ENCODE data around the gene GET4.
"Not testable (repeated sequence)": the region's sequence is repeated elsewhere in the genome, so short reads cannot be mapped to it uniquely, and the experiment has no call there.

The GET4 gene

DNA sequence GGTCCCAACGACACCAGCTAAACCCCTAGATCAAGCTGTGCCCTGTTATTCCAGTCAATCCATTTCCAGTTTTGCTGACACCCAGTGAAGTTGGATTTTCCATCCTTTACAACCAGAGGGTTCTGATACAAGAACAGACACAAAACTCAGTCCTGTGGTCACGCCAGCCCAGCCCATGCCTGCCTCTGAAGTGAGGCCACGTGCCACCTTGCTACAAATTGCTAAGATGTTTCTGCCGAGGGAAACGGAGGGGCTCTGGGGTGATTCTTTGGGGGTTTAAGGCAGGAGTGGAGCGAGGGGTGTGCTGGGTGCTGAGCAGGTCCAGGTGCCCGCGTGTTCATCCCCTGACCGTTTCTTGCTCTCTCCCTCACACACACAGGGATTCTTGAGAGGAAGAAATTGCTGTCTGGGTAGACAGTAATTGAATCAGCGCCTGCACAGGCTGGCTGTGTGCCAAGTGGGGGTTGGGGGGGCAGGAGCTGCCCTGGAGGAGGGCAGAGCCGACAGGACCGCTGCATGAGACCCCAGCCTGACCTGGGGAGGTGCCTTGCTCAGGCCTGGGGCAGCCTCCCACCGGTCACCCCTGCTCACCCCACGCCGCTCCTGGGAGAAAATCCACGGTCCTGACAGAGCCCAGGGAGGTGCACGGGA, 40.1 kb downstream of the GET4 start:
- DNase-seq = no peak
- no peak for ATAC-seq

DNA sequence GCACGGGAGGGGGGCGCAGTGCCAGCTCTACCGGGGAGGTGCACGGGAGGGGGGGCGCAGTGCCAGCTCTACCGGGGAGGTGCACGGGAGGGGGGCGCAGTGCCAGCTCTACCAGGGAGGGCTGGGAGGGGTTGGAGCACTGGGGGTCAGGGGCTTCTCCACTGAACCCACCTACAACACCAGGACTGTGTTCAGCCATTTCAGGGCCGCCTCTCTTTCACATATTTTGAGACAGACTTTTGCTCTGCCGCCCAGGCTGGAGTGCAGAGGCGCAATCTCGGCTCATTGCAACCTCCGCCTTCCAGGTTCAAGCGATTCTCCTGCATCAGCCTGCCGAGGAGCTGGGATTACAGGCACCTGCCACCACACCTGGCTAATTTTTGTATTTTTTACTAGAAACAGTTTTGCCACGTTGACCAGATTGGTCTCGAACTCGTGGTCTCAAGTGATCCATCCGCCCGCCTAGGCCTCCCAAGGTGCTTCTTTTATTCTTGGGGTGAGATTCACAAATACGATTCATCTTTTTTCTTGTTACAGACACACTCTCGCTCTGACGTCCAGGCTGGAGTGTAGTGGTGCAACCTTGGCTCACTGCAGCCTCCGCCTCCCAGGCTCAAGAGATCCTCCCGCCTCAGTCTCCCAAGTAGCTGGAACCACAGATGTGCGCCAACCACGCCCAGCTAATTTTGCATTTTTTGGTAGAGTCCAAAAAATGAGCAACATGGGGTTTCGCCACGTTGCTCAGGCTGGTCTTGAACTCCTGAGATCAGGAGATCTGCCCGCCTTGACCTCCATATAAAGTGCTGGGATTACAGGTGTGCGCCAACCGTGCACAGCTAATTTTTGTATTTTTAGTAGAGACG, 41.1 kb downstream of the GET4 start:
- DNase-seq = no peak
- ATAC-seq = no peak

DNA sequence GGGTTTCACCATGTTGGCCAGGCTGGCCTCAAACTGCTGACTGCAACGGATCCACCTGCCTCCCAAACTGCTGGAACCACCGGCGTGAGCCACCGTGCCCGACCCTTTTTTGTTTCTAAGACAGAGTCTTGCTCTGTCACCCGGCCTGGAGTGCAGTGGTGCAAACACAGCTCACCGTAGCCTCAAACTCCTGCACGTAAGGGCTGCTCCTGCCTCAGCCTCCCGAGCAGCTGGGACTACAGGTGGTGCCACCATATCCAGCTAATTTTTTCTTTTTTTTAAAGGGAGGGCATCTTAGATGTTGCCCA, 41.7 kb downstream of the GET4 start:
- DNase-seq = no peak
- no peak for ATAC-seq

DNA sequence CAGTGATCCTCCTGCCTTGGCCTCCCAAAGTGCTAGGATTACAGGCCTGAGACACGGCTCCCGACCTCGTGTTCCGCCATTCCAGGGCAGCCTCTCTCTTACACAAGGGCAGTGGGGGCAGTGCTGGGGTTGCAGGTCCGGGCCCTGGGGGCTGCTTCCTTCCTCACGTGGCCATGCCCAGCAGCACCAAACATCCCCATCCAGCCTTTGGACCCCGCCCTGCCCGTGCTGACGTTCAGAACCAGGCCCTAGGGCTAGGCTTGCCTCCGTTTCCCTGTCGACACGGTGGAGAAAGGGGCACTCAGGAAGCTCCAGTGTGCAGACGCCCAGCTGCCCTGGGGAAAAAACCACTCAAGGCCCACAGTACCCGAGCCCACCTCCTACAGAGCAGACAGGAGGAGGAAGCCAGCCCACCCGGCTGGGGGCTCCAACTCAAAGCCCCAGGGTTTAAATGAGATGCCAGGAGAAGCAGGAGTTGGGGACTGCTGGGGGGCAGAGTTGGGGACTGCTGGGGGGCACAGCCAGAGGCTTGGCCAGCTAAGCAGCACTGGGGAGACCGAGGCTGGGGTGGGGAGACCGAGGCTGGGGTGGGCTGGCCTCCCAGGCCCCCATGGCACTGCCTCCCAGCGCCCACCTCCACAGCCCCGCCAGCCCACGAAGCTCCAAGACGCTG, 42.2 kb downstream of the GET4 start:
- ATAC-seq = no peak
- DNase-seq = no peak

DNA sequence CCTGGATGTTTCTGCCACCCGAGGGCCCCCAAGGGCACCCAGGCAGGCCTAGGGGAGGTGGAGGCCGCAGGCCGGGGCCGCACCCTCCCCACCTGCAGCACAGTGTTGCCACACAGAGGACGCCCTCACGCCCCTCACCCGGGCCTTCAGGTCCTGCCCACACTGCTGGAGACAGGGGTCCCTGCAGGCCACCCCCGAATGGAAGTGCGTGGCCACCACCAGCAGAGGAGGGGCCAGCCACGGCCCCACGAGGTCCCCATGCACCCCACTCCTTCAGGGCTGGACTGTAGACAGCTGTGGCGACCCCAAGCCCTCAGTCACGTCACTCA, 42.7 kb downstream of the GET4 start:
- ATAC-seq (no peak), DNase-seq (no peak)

DNA sequence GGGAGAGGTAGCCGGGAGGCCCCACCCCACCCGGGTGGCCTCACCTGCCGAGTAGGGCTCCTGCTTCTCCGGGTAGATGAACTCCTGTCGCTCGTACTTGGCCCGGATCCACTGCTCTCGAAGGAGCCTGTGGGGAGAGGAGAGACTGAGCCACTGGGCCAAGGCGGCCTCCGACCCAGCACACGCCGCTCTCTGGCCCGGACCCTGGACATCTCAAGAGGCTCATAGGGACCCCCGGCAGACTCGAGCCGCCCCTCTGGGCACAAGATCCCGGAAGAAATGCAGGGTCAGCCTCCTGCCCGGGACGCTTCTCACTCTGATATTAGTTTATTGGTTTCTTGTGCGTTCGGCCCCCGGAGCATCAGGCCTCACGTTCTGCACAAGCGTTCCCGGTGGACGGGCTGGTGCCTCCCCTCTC, 43.6 kb downstream of the GET4 start:
- ATAC-seq = no peak
- no peak for DNase-seq

DNA sequence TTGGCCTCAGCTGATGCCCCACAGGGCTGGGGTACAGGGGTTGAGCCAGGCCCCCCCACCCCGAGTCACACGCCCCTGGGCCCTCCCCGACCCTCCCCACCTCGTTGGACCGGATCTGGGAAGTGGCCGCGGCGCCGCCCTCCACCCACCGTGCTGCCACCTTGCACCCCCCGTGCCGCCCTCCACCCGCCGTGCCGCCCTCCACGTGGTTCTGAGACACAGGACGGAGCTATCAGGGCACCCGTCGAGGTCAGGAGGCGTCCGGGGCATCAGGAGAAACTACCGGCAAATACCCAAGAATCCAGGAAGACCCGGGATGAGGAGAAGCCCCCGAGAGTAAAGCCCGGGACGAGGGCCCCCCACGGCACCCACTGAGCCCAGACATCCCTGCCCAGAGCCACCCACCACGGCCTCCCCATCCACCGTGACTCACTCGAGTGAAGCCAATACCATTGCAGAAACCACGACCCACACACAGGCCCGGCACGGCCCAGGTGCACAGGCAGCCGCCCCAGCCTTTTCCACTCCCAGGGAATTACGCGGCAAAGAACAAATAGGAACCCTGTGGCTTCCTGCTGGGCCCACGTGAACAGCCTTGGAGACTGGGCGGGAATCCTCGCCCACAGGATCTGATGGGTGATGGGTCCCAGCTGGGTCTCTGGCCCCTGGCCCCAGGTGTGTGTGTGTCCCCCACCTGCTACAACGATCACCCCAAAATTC, 44.2 kb downstream of the GET4 start:
- DNase-seq (peak; percentile 56), ATAC-seq (no peak)

DNA sequence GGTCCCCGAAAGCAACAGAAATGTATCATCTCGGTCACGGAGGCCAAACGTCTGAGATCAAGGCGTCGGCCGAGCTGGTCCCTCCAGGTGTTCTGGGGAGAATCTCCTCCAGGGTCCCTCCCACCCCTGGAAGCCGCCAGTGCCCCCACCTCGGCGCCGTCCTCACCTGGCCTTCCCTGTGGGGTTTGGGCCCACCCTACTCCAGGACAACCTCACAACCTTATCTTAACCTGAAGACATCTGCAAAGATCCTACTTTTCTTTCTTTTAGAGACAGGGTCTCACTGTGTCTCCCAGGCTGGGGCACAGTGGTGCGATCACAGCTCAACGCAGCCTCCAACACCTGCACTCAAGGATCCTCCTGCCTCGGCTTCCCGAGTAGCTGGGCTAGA, 44.7 kb downstream of the GET4 start:
- no peak for DNase-seq
- ATAC-seq = no peak

DNA sequence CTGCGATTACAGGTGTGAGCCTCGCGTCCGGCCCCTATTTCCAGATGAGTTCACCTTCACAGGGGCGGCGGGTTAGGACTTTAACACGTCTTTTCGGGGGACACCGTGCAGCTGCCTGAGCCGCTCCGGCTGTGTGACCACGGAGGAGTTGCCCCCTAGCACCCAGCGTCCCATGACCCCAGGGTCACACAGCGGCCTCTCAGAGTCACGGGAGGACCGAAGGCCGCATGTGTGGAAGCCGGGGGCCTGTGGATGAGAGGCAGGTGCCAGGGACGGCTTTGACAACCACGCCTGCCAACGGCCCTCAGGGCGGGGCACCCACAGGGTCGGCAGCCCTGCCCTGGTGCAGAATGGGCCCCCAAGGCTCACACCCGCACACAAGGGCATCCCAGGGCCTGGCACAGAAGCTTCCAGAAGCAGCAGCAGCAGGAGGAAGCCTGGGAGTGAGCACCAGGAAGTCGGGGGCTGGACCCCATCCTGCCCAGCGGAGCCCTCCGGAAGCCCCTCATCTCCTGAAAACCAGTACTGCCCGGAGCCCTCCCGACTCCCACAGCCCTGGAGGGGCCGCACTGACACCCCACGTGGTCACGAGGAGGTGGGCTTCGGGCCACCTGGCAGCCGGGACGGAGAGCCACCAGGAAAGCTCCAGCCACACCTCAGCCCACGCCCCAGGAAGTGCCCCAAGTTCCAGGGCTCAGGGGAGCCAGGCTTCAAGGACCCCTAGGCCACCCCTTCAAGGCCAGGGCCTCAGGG, 45.4 kb downstream of the GET4 start:
- no peak for ATAC-seq
- DNase-seq = no peak

DNA sequence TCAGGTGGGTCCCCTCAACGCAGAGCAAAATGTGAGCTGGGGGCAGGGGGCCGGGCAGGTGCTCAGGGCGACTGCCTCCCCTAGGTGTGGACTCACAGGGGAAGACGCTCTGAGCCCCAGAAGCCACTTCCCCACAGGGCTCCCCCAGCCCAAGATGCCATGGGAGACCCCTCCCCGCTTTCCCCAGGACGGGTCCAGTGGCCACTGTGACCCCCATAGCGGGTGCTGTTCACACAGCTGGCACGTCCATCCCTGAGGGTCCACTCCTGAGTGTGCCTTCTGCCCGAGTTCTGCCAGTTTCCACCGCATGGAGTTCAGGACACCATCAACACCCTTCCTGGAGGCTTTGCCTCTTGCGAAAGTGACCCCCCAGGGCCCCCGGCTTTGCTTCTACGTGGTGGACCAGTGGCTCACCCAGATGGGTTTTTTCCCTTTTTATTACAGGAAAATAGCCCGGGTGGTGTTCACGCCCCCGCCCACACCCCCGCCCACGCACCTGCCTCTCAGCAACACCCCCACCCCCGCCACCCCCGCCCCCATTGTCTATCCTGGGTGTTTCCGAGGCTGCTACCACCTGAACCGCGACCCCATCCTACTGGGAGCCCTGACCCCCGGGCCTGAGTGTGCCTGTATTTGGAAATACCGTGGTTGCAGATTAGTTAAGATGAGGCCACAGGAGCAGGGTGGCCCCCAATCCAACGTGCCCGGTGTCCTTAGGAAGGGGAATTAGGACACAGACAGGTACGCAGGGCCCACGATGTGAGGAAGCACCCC, 46.2 kb downstream of the GET4 start:
- ATAC-seq = no peak

DNA sequence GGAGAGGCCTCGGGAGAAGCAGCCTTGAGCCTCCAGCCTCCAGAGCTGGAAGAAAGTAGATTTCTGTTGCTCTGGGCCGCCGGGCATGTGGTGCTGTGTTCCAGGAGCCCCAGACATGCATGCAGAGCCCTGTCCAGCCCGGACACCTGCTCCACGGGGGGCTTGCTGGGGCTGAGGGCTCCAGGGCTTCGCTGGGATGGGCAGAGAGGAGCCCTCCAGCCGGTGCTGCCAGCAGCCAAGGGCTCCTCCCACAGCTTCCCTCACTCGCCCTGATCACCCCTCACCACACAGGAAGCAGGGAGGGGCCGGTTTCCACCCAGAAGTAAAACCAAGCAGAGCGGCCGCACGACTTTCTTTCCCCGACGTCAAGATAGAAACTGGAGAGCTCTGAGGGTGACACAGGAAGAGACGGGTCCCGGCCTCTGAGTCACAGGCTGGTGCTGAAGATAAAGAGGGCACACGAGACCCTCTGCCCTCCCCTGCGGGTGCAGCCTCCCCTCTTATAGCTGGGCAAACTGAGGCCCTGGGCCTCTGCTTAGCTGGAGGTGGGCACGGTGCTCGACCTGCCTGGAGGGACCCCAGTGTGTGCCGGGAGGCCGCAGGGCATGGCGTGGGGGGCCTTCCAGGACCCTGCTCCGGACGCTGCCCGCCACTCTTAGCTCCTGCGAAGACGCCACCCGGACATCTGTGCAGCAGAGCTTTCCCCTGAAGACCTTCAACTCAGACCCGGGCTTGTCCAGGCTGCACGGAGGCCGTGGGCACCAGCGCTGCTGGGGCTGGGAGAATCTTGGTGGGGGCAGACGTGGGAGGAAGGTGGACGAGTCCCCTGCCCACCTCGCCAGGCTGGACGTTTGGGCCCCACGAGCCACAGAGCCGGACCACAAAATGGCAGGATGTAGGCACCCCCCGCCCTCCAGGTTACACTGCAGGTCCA, 47.0 kb downstream of the GET4 start:
- DNase-seq (peak; percentile 93), ATAC-seq (peak; percentile 75)

More for the DNA sequence above, 46.2 kb downstream of the GET4 start:
- peak; percentile 71 for DNase-seq

DNA sequence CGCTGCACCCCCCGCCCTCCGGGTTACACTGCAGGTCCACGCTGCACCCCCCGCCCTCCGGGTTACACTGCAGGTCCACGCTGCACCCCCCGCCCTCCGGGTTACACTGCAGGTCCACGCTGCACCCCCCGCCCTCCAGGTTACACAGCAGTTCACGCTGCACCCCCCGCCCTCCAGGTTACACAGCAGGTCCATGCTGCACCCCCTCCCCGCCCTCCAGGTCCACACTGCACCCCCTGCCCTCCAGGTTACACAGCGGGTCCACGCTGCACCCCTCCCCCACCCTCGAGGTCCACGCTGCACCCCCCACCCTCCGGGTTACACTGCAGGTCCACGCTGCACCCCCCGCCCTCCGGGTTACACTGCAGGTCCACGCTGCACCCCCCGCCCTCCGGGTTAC, 47.7 kb downstream of the GET4 start:
- DNase-seq = not testable (repeated sequence)

DNA sequence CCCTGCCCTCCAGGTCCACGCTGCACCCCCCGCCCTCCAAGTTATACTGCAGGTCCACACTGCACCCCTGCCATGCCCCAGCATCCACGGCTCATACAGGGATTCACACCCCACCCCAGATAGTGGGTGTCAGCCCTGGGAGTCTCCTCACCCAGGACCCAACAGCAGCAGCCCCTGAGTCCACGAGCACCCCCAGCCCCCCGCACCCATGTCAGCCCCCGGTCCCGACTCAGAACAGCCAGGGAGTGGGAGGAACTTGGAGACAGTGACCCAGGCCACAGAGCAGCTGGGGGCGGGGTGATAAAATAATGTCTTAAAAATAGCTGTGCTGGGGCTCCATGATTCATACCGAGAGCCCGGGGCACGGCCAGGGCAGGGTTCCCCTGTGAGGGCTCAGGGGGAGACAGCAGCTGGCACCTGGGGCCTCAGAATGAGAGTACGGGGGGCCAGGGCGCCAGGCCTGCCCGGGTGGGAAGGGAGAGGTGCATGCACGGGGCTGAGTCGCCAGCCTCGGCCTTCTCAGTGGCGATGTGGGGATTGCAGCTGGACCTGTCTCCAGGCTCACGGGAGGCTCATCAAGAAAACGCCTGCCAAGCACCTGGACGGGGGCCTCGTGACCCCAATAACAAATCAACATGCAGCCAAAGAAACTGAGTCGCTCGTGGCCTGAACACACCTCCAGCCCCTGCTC, 48.3 kb downstream of the GET4 start:
- peak; percentile 58 for ATAC-seq
- DNase-seq = peak; percentile 89

More for the DNA sequence above, 47.7 kb downstream of the GET4 start:
- not testable (repeated sequence) for ATAC-seq

DNA sequence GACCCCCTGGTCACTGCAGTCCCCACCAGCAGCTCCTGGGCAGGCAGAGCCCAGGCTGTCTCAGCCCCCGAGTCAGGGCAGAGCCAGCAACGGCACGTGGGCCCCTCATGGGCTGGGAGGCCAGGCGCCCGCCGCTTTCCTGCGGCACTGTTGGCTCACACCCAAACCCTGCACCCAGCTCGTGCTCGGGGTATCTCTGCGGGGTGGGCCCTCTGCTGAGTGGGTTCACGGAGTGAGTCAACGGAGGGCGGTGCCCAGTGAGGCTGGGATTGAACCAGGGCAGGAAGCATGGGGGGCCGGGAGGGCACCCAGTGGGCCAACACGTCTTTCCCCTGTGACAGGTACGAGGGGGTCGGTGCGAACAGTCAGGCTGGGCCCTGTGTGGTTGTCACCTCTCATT, 49.2 kb downstream of the GET4 start:
- ATAC-seq (peak; percentile 55), DNase-seq (peak; percentile 90)

DNA sequence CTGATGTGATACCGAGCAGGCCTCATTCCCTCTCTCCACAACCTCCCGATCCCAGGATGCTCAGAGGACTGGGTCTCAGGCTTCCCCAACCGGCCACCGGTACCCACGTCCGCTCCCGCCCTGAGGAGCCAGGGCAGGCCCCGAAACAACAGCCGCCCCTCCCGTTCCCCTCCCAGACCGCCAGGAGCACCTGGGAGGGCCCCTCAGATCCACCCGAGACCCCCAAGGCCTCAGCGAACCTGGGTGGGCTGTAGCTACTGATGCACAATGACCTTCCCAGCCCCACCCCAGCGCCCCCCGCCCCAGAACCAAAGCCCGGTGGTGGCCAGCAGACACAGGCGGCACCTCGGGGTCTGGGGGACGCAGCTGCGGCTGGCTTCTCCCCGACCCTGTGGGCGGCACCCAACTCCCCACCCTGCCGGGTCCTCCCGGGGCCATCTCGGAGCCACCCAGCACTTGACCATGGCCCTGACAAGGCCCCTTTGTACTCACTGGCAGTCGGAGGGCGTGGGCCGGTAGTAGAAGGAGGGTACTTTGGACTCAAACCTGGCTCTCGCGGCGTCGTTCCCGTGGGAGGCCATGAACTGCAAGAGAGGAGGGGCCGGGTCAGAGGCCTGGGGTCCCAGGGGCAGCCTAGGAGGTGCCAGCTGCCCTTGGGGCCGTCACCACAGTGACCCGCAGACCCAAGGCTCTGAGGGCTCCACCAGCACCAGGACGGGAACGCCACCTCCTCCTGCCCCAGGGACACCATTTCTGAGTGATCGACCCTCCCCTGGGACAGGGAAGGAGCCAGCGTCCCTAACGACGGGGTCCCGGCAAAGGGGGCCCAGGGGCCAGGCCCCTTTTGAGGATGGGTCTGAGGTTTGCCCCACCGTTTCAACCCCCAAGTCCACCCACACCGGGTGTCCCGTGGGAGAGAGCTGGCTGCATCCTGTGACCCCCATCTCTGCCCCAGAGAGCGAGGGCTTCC, 50.0 kb downstream of the GET4 start:
- ATAC-seq (no peak), DNase-seq (no peak)

DNA sequence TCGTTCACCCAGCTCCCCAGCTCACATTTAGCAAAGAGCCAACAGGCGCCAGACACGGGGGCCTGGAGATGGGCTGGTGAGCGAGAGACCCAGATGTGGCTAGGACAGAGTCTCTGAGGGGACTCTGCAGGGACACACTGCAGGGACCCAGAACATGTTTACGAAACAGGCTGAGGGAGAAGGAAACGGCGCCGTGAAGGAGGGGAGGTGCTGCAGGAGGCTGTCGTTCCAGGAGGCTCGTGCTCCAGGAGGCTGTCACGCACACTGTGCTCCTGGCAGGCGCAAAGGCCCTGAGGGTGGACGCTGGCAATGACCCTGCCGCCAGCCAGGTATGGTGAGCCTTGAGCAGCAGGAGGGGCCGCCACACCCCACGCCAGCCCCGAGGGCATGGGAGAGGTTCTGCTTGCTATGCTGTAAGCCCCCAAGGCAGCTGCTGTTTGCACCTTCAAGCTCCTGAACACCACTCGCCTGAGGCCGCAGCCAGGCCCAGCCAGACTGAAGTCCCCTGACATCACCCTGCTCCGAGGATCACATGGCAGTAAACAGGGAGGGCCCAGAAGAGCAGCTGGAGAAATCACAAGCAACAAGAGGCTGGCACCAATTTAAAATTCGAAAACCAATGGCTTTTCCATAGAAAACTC, 50.8 kb downstream of the GET4 start:
- no peak for ATAC-seq
- no peak for DNase-seq

DNA sequence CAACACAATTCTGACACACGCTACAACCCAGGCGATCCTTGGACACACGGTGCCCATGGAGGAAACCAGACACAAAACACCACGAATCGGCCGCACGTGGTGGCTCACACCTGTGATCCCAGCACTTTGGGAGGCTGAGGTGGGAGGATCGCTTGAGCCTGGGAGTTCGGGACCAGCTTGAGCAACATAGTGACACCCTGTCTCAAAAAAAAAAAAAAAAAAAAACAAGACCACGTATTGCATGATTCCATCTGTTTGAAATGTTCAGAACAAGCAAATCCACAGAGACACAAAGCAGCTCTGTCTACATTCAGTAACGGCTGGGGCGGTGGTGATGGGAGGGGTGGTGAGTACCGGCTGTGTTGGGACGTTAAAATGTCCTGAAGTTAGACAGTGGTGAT, 53.0 kb downstream of the GET4 start:
- DNase-seq (no peak), ATAC-seq (no peak)
